ENCODE measurements around the gene CASP2. TPM values are rescaled to one million over a fixed set of nuclear protein-coding genes. Genes with fewer than 3 reads are reported as not detected.

The CASP2 gene
- total and polyA plus RNA-seq, 2 of the 8 experiments (the other 6 are each of a cell fraction or from before 2014, with no cell fraction given), result 23.7 to 35.3 TPM

- TF ChIP-seq, protein P1, sequence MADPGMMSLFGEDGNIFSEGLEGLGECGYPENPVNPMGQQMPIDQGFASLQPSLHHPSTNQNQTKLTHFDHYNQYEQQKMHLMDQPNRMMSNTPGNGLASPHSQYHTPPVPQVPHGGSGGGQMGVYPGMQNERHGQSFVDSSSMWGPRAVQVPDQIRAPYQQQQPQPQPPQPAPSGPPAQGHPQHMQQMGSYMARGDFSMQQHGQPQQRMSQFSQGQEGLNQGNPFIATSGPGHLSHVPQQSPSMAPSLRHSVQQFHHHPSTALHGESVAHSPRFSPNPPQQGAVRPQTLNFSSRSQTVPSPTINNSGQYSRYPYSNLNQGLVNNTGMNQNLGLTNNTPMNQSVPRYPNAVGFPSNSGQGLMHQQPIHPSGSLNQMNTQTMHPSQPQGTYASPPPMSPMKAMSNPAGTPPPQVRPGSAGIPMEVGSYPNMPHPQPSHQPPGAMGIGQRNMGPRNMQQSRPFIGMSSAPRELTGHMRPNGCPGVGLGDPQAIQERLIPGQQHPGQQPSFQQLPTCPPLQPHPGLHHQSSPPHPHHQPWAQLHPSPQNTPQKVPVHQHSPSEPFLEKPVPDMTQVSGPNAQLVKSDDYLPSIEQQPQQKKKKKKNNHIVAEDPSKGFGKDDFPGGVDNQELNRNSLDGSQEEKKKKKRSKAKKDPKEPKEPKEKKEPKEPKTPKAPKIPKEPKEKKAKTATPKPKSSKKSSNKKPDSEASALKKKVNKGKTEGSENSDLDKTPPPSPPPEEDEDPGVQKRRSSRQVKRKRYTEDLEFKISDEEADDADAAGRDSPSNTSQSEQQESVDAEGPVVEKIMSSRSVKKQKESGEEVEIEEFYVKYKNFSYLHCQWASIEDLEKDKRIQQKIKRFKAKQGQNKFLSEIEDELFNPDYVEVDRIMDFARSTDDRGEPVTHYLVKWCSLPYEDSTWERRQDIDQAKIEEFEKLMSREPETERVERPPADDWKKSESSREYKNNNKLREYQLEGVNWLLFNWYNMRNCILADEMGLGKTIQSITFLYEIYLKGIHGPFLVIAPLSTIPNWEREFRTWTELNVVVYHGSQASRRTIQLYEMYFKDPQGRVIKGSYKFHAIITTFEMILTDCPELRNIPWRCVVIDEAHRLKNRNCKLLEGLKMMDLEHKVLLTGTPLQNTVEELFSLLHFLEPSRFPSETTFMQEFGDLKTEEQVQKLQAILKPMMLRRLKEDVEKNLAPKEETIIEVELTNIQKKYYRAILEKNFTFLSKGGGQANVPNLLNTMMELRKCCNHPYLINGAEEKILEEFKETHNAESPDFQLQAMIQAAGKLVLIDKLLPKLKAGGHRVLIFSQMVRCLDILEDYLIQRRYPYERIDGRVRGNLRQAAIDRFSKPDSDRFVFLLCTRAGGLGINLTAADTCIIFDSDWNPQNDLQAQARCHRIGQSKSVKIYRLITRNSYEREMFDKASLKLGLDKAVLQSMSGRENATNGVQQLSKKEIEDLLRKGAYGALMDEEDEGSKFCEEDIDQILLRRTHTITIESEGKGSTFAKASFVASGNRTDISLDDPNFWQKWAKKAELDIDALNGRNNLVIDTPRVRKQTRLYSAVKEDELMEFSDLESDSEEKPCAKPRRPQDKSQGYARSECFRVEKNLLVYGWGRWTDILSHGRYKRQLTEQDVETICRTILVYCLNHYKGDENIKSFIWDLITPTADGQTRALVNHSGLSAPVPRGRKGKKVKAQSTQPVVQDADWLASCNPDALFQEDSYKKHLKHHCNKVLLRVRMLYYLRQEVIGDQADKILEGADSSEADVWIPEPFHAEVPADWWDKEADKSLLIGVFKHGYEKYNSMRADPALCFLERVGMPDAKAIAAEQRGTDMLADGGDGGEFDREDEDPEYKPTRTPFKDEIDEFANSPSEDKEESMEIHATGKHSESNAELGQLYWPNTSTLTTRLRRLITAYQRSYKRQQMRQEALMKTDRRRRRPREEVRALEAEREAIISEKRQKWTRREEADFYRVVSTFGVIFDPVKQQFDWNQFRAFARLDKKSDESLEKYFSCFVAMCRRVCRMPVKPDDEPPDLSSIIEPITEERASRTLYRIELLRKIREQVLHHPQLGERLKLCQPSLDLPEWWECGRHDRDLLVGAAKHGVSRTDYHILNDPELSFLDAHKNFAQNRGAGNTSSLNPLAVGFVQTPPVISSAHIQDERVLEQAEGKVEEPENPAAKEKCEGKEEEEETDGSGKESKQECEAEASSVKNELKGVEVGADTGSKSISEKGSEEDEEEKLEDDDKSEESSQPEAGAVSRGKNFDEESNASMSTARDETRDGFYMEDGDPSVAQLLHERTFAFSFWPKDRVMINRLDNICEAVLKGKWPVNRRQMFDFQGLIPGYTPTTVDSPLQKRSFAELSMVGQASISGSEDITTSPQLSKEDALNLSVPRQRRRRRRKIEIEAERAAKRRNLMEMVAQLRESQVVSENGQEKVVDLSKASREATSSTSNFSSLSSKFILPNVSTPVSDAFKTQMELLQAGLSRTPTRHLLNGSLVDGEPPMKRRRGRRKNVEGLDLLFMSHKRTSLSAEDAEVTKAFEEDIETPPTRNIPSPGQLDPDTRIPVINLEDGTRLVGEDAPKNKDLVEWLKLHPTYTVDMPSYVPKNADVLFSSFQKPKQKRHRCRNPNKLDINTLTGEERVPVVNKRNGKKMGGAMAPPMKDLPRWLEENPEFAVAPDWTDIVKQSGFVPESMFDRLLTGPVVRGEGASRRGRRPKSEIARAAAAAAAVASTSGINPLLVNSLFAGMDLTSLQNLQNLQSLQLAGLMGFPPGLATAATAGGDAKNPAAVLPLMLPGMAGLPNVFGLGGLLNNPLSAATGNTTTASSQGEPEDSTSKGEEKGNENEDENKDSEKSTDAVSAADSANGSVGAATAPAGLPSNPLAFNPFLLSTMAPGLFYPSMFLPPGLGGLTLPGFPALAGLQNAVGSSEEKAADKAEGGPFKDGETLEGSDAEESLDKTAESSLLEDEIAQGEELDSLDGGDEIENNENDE (IDR thresholded peaks at IDR 0.05; ENCODE audit: insufficient replicate concordance, low read length), result no peak
- TF ChIP-seq CTBP2 (IDR thresholded peaks at IDR 0.05; ENCODE audit: borderline replicate concordance, insufficient read depth, insufficient read length, low read length) (no peak), TEAD4 (IDR thresholded peaks at IDR 0.05; ENCODE audit: low read depth, low read length) (no peak), SRF (IDR thresholded peaks at IDR 0.05; ENCODE audit: low read depth, low read length) (no peak), SIRT6 (IDR thresholded peaks at IDR 0.05; ENCODE audit: low read length) (no peak), SUZ12 (IDR thresholded peaks at IDR 0.05; ENCODE audit: low read length) (no peak), KDM5A (IDR thresholded peaks at IDR 0.05; ENCODE audit: low read length) (no peak), YY1 (IDR thresholded peaks at IDR 0.05; ENCODE audit: low read depth, low read length) (no peak), HDAC6 (IDR thresholded peaks at IDR 0.05; ENCODE audit: low read depth, low read length) (no peak), NANOG (IDR thresholded peaks at IDR 0.05; ENCODE audit: insufficient read depth, low read depth, low read length, poor library complexity, severe bottlenecking) (no peak)
Observed at GRCh38 chr7:143258831-143259230, 29.3 kb upstream of the CASP2 start (continued).

All from H1 (cell line).